K562 (cell line): Measurements from ENCODE around the gene CLN5. TPM values are rescaled to one million over a fixed set of nuclear protein-coding genes. Genes with fewer than 3 reads are reported as not detected.

Experiments used
- ATAC-seq: fragments of 200-7000 bp; cut with Tn5 transposase; 3 replicates; pipeline ENCODE4 v1.9.1; 2020; ENCODE audit warnings: moderate library complexity
- BruUV-seq: library from RNA; stranded (reverse); fragments of 400-500 nt; replicated peaks from 2 replicates; lab custom pipeline; 2021; lab: Mats Ljungman, UMichigan
- CTCF ChIA-PET: fragments of 300-600 bp; formaldehyde crosslinking; extraction: SDS; loops from one replicate; lab custom pipeline; 2021; ENCODE audit warnings: low intra/inter-chr PET ratio; lab: Yijun Ruan, JAX
- POLR2A ChIA-PET: fragments of 300-600, 350-650 bp; sonication (Branson Sonifier 250); formaldehyde crosslinking; extraction: SDS; loops from one replicate; lab custom pipeline; 2021; ENCODE audit warnings: antibody characterized with exemption, inconsistent platforms; lab: Yijun Ruan, JAX
- DNase-seq, 4 experiments: peaks; one replicate each; pipeline versions ENCODE4 v3.0.0 to v3.0.0-alpha.2; 2011 to 2018; ENCODE audit warnings: low spot score in 3 of 4, mixed read lengths in 3 of 4; ENCODE audit errors: extremely low read depth in 1 of 4
- FAIRE-seq: peaks from 2 replicates; lab custom pipeline; 2011; peaks lifted over from hg19 to GRCh38; lab: Jason Lieb, UNC
- H2AFZ ChIP-seq: 2 replicates; pipeline ENCODE4 v1.6.0; 2011; ENCODE audit warnings: low read depth, low read length, control low read depth, inconsistent platforms
- H3K27ac ChIP-seq: fragments of 200-600 bp; 3 replicates; pipeline ENCODE4 v1.8.0; 2011; ENCODE audit warnings: low read depth, mild to moderate bottlenecking, control low read depth, inconsistent platforms, low read length, moderate library complexity, mixed read lengths; ENCODE audit errors: extremely low read depth
- H3K27me3 ChIP-seq, 2 experiments: fragments of 300-600 bp in 1 of 2; 2 replicates in 1 of 2; 3 replicates in 1 of 2; pipeline versions ENCODE4 v1.6.0 to v1.8.0; 2011; ENCODE audit warnings: inconsistent platforms in 2 of 2, low read length in 2 of 2, mild to moderate bottlenecking in 1 of 2, mixed read lengths in 1 of 2, moderate library complexity in 1 of 2; ENCODE audit not compliant: control insufficient read depth in 2 of 2, insufficient read depth in 2 of 2
- H3K36me3 ChIP-seq: fragments of 300-600 bp; 3 replicates; pipeline ENCODE4 v1.8.0; 2011; ENCODE audit warnings: mild to moderate bottlenecking, low read length, inconsistent platforms; ENCODE audit not compliant: control insufficient read depth, insufficient read depth
- H3K4me1 ChIP-seq, 2 experiments: fragments of 200-600 bp in 1 of 2; replicated peaks in 1 of 2; 2 replicates in 1 of 2; 3 replicates in 1 of 2; pipeline versions ENCODE4 v1.5.1 to v1.8.0; 2011; ENCODE audit warnings: inconsistent platforms in 2 of 2, low read length in 2 of 2, mild to moderate bottlenecking in 1 of 2, mixed read lengths in 1 of 2, moderate library complexity in 1 of 2; ENCODE audit not compliant: control insufficient read depth in 2 of 2, insufficient read depth in 2 of 2
- H3K4me2 ChIP-seq: 2 replicates; pipeline ENCODE4 v1.6.1; 2011; ENCODE audit warnings: low read length, control low read depth, inconsistent platforms, mixed read lengths; ENCODE audit not compliant: insufficient read depth
- H3K4me3 ChIP-seq: fragments of 200-600 bp; sonication (generic), shearing (Covaris generic); 2 replicates; pipeline ENCODE4 v1.5.1; 2016; ENCODE audit warnings: control low read depth, inconsistent platforms
- H3K79me2 ChIP-seq: fragments of 200-600 bp; 3 replicates; pipeline ENCODE4 v1.8.0; 2011; ENCODE audit warnings: low read length, inconsistent platforms; ENCODE audit not compliant: control insufficient read depth, insufficient read depth
- H3K9ac ChIP-seq, 2 experiments: 2 replicates each; pipeline versions ENCODE4 v1.6.0 to v1.6.1; 2011; ENCODE audit warnings: low read depth in 2 of 2, low read length in 2 of 2, control low read depth in 1 of 2, inconsistent platforms in 1 of 2, mild to moderate bottlenecking in 1 of 2, mixed read lengths in 1 of 2; ENCODE audit not compliant: insufficient read depth in 1 of 2
- H3K9me1 ChIP-seq: one replicate; pipeline ENCODE4 v1.6.0; 2011; ENCODE audit warnings: inconsistent platforms, mild to moderate bottlenecking, low read length, moderate library complexity; ENCODE audit not compliant: control insufficient read depth, insufficient read depth
- H3K9me3 ChIP-seq: replicated peaks from 2 replicates; pipeline ENCODE4 v1.5.1; 2011; ENCODE audit warnings: low read depth, low read length, inconsistent platforms; ENCODE audit not compliant: control insufficient read depth, insufficient read depth
- H4K20me1 ChIP-seq: replicated peaks from 2 replicates; pipeline ENCODE4 v1.6.1; 2011; ENCODE audit warnings: low read length, inconsistent platforms, mixed read lengths; ENCODE audit not compliant: control insufficient read depth, insufficient read depth
- ATF3 ChIP-seq, 2 experiments: fragments of 450-650 bp in 1 of 2; sonication (generic) in 1 of 2; formaldehyde crosslinking in 1 of 2; IDR thresholded peaks in 1 of 2; conservative IDR thresholded peaks in 1 of 2; 2 replicates each; pipeline versions ENCODE4 v1.6.1 to v1.8.1; 2016 to 2023; ENCODE audit warnings: mild to moderate bottlenecking in 2 of 2, moderate library complexity in 2 of 2, inconsistent platforms in 1 of 2, missing genetic modification reagents in 1 of 2
- FOXP4 ChIP-seq: sonication (generic); formaldehyde crosslinking; IDR thresholded peaks from 2 replicates; pipeline ENCODE4 v1.8.0; 2022; ENCODE audit warnings: mild to moderate bottlenecking, missing genetic modification reagents, borderline replicate concordance
- NCOA6 ChIP-seq: fragments of 450-650 bp; IDR thresholded peaks from 2 replicates; pipeline ENCODE4 v1.6.1; 2017; ENCODE audit warnings: mild to moderate bottlenecking
- NR2F6 ChIP-seq: fragments of 450-650 bp; formaldehyde crosslinking; IDR thresholded peaks from 2 replicates; pipeline ENCODE4 v1.4.0; 2020; ENCODE audit warnings: mild to moderate bottlenecking
- RBM25 ChIP-seq: fragments of 200-400 bp; formaldehyde crosslinking; IDR thresholded peaks from 2 replicates; pipeline ENCODE4 v1.6.1; 2018; ENCODE audit warnings: low read length, low read depth, moderate library complexity; ENCODE audit not compliant: severe bottlenecking
- ZMIZ1 ChIP-seq, 2 experiments: fragments of 150-350 bp in 1 of 2; IDR thresholded peaks; 2 replicates each; pipeline ENCODE4 v1.6.1; 2012 to 2016; ENCODE audit warnings: low read depth in 2 of 2, low read length in 2 of 2, mild to moderate bottlenecking in 1 of 2, moderate library complexity in 1 of 2
- ZNF239 ChIP-seq: fragments of 250-450 bp; sonication (Bioruptor Pico); IDR thresholded peaks from 2 replicates; pipeline ENCODE4 v1.4.0; 2020; ENCODE audit warnings: mild to moderate bottlenecking
- WGBS: fragments of 100-300 bp; shearing (Covaris generic); methylation state at CpG from one replicate; pipeline ENCODE4 v1.1.6; 2016; ENCODE audit warnings: low coverage, mixed read lengths; ENCODE audit not compliant: insufficient coverage; ENCODE audit errors: missing lambda C conversion rate; 5-methylcytosine and 5-hydroxymethylcytosine counted together
- in situ Hi-C: fragments of 300-500 bp; cut with MboI; formaldehyde crosslinking; loops from 4 replicates; pipeline ENCODE4 v1.15.0; 2018; ENCODE audit warnings: inconsistent platforms, mixed read lengths
- intact Hi-C: fragments of 100-400 bp; cut with micrococcal nuclease; formaldehyde crosslinking; loops from 2 replicates; pipeline ENCODE4 v1.14.2; 2022
- polyA plus RNA-seq, 8 experiments: library from polyadenylated mRNA; depleted of rRNA in 4 of 8; stranded (reverse) in 5 of 8; unstranded in 3 of 8; fragments of >200 nt; fragmentation: Nextera tagmentation in 2 of 8; fragmentation: Illumina TruSeq in 1 of 8; extraction: Ambion mirVana in 2 of 8; extraction: Trizol in 1 of 8; gene quantifications; 2 replicates each; pipeline versions ENCODE4 v1.2.1 to v1.2.3, GENCODE V29; 2011 to 2014; ENCODE audit warnings: inconsistent platforms in 1 of 8, missing spikeins in 1 of 8
- total RNA-seq, 7 experiments: library from RNA; depleted of rRNA in 6 of 7; stranded (reverse); fragments of >200 nt in 6 of 7; fragmentation: Illumina TruSeq in 2 of 7; extraction: Trizol in 2 of 7; gene quantifications; 2 replicates each; pipeline versions ENCODE4 v1.2.1 to v1.2.3, GENCODE V29; 2011 to 2021; ENCODE audit warnings: low replicate concordance in 1 of 7
- TF ChIP-seq, protein P1 (sequence below): fragments of 450-650 bp; IDR thresholded peaks from 2 replicates; pipeline ENCODE4 v1.6.1; 2018; ENCODE audit not compliant: partially characterized antibody
- TF ChIP-seq, protein P2 (sequence below): conservative IDR thresholded peaks from 2 replicates; pipeline ENCODE4 v1.6.1; 2011; ENCODE audit warnings: low read depth, mild to moderate bottlenecking, low read length; ENCODE audit not compliant: control insufficient read depth

The CLN5 gene
- total and polyA plus RNA-seq, 9 of the 15 experiments (the other 6 are each of a cell fraction or from before 2014, with no cell fraction given) = 4.6 to 11.5 (median 7.2) TPM

- intact Hi-C loops (no loop called here), in situ Hi-C loops (no loop called here)
- DNase-seq (no peak), FAIRE-seq (no peak), ATAC-seq (no peak)
- no peak overlapping the region for H3K4me3 ChIP-seq
- no peak overlapping the region for H3K27ac ChIP-seq
- no peaks in the 10 kb centered on the region for H3K79me2 ChIP-seq
- H3K27me3 ChIP-seq = peaks cover 0 to 22% of the 10 kb centered on the region in 2 experiments; a peak in 1 of 5 replicates
- ChIA-PET POLR2A (interaction anchor here (1.0 kb wide), 1 partner anchor 15 kb away, joined by 3 read pairs; the partner anchor contains the start of gene CLN5), CTCF (no interaction called here)
- no peaks in the 10 kb centered on the region for H3K9me1 ChIP-seq
- H3K36me3 ChIP-seq = no peaks in the 10 kb centered on the region
- no TSS peak for BruUV-seq
- peaks cover 0 to 4% of the 10 kb centered on the region in 2 experiments; a peak in 2 of 5 replicates for H3K4me1 ChIP-seq
- no peaks in the 10 kb centered on the region for H3K9me3 ChIP-seq
- WGBS = 4% methylated on average over 3 of the region's 5 CpGs
- no peaks in the 10 kb centered on the region for H4K20me1 ChIP-seq
- no peak overlapping the region for H3K4me2 ChIP-seq
- no peak overlapping the region for H3K9ac ChIP-seq
- TF ChIP-seq NR2F6 (CRISPR knock-in tag) (no peak), FOXP4 (no peak), RBM25 (no peak), ATF3 (IDR thresholded peaks at IDR 0.05) (no peak), ATF3 (CRISPR knock-in tag; conservative IDR thresholded peaks at IDR 0.05) (no peak), NCOA6 (no peak), ZMIZ1 (IDR thresholded peaks at IDR 0.05; ENCODE audit: low read depth in 2 of 2, low read length in 2 of 2) (no peak), ZNF239 (CRISPR knock-in tag) (no peak)
- TF ChIP-seq, protein P1, sequence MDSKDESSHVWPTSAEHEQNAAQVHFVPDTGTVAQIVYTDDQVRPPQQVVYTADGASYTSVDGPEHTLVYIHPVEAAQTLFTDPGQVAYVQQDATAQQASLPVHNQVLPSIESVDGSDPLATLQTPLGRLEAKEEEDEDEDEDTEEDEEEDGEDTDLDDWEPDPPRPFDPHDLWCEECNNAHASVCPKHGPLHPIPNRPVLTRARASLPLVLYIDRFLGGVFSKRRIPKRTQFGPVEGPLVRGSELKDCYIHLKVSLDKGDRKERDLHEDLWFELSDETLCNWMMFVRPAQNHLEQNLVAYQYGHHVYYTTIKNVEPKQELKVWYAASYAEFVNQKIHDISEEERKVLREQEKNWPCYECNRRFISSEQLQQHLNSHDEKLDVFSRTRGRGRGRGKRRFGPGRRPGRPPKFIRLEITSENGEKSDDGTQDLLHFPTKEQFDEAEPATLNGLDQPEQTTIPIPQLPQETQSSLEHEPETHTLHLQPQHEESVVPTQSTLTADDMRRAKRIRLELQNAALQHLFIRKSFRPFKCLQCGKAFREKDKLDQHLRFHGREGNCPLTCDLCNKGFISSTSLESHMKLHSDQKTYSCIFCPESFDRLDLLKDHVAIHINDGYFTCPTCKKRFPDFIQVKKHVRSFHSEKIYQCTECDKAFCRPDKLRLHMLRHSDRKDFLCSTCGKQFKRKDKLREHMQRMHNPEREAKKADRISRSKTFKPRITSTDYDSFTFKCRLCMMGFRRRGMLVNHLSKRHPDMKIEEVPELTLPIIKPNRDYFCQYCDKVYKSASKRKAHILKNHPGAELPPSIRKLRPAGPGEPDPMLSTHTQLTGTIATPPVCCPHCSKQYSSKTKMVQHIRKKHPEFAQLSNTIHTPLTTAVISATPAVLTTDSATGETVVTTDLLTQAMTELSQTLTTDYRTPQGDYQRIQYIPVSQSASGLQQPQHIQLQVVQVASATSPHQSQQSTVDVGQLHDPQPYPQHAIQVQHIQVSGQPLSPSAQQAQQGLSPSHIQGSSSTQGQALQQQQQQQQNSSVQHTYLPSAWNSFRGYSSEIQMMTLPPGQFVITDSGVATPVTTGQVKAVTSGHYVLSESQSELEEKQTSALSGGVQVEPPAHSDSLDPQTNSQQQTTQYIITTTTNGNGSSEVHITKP = no peak
- TF ChIP-seq, protein P2, sequence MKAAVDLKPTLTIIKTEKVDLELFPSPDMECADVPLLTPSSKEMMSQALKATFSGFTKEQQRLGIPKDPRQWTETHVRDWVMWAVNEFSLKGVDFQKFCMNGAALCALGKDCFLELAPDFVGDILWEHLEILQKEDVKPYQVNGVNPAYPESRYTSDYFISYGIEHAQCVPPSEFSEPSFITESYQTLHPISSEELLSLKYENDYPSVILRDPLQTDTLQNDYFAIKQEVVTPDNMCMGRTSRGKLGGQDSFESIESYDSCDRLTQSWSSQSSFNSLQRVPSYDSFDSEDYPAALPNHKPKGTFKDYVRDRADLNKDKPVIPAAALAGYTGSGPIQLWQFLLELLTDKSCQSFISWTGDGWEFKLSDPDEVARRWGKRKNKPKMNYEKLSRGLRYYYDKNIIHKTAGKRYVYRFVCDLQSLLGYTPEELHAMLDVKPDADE = no peak
- H2AFZ ChIP-seq = no peak overlapping the region
Measured at GRCh38 chr13:76976929-76977328, 15.0 kb upstream of the CLN5 start.
